Measurements from ENCODE around the gene KIAA0040. TPM values are rescaled to one million over a fixed set of nuclear protein-coding genes. Genes with fewer than 3 reads are reported as not detected.

The KIAA0040 gene
- total RNA-seq, 1 experiment from 2014 or later = not detected

DNA sequence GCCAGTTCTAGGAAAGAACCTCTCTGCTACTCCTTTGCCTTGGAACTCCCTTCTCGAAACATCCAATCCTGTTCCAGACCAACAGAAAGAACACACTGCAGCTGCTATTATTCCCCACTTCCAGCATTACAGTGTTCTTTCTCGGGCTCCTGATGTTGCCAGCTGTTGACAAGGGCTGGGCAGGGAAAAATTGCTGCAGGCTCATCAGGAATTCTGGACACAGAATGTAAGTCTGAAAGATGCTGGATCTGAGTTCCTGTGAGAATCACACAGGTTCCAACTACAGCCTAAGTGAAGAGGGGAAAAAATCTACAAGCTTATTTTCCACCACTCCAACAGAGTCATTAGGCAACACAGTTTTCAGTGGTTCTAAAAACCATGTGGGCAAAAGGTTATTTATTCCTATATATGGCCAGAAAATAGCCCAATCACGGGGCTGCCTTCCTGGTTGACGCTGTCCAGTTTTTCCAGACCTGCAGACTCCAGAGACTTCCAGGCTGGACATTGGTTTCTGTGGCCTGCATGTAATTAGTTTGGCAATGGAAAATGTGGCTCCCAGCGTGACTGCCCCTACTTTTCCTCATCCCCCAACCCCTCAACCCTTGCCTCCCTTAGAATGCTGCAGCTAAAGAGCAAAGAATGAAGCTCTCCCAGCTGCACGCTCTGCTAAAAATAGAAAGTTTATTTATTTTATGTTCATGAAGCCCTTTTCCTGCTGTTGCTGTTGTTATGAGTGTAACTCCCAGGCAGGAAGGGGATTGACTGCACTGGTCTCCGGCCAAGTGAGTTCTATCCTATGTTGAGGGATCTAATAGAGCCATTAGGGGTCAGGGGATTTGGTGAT lies 8.3 kb upstream of the KIAA0040 start:
- no peak for DNase-seq (ENCODE audit: low read depth)

DNA sequence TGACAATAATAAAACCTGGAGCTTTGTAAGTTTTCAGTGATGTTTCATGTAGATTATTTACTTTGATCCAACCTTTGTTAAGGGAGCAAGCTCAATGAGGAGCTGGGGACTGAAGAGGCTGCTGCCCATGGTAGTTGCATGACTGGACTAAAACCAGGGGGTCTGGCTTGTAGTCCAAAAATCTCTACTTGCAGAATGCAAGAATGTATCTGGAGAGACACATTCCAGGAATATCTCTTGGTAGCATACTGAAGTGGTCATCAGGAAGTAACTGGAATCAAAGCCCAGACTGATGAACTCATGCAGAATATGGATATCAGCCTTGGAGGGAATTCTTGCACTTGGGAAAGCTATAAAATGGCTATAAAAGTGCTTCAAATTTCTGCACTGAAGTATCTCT lies 5.8 kb upstream of the KIAA0040 start:
- no peak for DNase-seq (ENCODE audit: low read depth)

DNA sequence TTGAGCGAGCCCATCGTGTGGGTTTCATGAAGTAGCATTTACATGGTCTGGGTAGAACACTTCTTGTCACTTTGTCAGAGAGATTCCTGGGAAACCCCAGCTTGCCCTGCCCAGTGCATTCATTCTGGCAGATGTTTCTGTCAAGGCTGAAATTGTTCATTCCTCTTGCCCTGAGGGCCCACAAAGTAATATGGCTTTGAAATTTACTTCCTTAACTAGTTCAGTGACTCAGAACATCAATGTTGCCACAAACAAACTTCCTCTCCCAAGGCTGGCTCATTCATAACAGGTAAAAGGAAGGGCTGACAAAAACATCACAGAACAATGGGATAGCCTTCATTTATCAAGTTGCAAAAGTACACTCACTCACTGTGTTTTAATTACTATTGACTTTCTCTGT lies 5.0 kb upstream of the KIAA0040 start:
- DNase-seq (ENCODE audit: low read depth) = no peak

DNA sequence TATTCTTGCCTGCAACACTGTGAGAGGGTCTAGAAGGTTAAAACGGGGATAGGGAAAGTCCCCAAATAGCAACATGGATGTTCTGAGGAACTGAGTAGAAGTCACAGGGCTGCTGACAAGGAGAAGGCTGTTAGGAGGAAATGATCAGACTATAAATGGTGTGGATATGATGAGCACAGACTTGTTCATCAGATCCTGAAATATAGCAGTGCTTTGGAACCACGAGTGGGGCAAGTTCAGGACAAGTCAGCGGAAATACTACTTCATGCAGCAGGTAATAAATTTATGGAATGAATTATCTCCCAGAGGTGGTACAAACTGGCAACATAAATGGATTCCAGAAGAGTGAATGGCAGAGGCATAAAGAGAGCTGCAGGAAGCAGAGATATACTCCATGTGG lies 3.2 kb upstream of the KIAA0040 start:
- no peak for DNase-seq (ENCODE audit: low read depth)

DNA sequence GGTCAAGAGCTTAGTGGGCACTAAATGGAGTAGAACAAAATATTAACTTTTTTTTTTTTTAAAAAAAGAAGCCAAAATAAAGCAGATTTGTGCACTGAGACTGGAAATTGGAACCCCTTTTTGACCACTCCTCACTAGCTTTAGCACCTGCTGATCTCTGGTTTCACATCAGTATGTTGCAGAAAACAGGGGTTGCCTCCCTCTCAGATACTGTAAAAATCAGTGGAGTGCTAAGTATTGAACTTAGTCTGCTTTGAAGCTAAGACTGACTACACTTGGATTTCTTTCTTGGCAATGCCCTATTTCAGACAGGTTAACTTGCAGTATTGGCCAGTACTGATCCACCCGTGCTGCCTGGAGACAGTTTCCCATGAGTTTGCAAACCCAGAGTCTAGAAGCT lies 2.7 kb upstream of the KIAA0040 start:
- DNase-seq (ENCODE audit: low read depth) = no peak

DNA sequence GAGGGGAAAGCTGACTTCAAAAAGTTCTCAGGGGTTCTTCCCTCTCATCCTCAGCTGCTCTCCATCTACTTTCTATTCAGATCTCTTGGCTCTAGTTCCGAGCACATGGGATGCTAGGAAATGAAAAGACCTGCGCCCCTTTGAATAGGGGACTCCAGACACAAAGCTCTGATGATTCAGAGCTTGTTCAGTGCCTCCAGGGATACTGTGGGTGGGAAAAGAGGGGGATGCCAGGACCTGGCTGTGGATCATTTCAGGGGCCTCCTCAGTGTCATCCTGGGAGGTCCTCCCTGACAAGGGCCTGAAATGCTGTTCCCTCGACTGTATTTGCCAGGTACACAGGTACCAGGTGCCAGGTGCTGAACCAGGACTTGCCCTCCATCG lies 943 bp upstream of the KIAA0040 start:
- DNase-seq (ENCODE audit: low read depth) = no peak

DNA sequence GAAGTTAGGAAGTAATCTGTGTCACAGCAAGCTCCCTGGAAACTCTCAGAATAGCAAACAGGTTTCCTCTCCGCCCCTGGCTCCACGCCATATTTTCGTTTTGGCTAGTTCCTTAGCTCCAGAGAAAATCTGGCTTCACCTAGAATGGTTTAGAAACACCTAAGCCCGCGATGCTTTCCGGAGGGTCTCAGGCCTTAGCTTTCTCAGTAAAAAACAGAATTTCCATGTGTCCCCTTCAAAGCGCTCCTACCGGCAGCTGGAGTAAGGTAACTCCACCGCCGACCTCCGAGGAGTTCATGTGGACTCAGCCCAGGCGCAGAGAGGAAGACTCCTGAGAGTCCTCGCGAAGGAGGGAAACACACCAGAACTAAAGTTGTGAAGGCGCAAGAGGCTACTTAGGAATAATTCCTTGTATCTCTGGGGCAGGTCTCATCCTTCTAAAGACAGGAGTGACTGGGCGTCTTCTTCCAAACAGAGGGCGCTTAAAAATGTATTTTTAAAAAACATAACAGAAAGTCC lies 406 bp downstream of the KIAA0040 start:
- no peak for DNase-seq (ENCODE audit: low read depth)

DNA sequence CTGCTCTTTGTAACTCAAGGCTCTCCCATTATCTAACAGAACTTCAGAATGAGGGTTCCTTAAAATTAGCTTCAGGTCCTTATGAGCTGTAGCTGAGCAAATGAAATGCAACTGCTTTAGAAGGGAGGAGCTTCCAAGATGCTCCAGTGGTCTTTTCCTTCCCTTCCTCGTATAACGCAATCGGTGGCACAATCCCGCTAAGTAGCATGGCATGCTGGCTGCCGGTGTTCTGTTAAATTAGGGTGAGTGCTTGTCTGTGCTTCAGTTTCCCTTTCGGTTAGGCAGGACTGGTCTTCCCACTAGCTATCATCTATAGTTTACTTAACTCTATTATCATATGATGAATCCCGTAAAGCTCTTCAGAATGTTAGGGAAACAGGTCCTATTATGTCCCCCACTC lies 917 bp downstream of the KIAA0040 start:
- DNase-seq (ENCODE audit: low read depth) = no peak

DNA sequence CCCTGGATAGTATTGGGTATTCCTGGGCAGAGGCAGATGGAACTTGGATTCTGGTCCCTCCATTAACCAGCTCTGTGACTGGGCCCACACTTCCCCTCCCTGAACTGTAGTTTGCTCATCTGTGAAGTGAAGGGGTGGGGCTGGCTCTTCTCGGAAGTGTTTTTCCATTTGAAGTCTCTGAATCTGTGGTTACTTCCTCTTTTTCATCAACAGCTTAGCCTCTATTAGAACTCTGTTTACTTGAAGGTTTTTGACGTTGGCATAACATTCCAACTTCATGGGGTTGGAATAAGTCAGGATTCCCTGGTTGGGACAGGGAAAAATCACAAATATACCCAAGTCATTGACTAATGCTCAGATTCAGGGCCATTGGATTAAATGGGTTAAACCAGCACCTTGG lies 3.6 kb downstream of the KIAA0040 start:
- no peak for DNase-seq (ENCODE audit: low read depth)

DNA sequence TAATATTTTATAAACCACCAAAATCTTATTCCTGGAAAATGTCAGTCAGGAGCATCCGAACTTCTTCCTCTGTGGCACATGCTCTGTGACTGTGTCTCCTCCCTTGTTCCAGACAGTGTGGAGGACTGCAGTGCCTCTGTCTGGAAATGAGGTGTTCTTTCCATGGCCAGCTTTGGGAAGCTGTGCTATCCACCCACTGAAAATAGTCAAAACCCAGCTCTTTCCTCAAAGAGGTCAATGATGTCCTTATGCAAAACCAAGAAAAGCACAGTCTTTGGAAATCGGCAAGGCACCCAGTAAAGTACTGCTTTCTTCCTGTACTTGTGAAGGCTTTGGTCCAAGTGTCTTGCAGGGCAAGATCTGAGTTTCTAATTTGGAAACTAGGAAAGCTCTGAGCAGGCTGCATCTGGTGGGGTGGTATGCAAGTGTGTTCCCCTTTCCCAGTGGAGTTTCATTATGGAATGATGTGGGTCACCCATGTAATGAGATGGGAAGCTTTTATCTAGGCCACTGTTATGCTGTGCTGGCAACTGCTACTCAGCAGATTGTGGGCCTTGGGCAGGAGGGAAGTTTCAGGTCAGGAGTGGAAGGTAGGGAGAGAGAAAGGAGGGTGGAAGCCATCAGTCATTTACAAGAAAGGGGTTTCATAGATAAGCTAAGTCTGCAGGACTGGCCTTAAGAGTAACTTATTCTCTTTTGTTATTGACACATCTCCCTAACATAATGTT lies 6.0 kb downstream of the KIAA0040 start:
- DNase-seq (ENCODE audit: low read depth) = no peak

DNA sequence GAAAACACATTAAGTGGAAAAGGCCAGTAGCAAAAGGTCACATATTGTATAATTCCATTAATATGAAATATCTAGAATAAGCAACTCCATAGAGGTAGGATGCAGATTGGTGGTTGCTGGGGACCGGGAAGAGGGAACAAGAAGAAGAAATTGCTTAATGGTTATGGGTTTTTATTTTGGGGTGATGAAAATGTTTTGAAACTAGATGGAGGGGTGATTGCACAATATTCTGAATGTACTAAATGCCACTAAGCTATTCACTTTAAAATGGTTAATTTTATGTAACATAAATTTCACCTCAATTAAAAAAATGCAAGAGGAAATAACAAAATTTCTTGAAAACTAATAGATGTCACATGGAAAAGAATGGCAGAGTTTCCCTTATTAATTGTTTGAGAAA lies 6.7 kb downstream of the KIAA0040 start:
- no peak for DNase-seq (ENCODE audit: low read depth)

DNA sequence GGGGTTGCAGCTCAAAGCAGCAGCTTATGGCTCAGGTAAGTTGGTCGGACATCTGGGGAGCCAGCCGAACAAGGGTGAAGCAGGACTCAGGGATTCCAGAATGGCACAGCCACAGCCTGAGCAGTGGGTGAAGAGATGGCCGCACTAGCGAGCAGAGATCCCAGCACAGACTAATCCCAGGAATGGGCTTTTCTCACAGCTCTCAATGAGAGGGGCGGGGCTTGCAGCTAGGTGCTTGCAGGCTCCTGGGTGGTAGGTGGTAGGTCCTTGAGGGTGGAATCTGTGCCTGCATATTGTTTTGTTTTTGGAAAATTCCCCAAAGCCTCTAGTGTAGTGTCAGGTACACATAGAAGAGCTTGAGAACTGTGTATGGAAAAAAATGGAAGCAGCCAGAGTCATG lies 9.0 kb downstream of the KIAA0040 start:
- no peak for DNase-seq (ENCODE audit: low read depth)

DNA sequence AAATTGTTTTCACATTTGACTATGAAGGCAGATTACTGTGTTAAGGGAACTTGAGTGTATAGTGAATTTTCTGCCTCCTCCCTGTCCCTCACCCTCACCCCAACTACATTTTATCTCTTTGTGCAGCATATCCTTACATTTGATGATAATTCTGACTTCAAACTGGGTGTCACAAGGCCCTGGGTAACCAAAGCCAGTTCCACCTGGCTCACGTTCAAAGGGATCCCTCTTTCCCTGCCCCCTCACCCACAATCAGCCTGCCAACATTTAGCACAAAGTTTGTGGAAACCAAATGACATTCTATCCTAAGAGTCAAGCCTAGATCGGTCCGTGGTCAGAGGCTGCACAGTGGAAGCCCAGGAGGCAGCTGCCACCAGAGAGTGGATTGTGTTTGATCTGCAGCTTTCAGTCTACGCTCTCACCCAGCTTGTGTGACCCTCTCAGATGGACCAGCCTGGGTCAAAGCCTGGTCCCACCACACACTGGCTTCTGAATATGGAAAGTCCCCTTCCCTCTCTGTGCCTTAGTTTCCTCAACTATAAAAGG lies 10.3 kb downstream of the KIAA0040 start:
- DNase-seq (ENCODE audit: low read depth) = no peak

DNA sequence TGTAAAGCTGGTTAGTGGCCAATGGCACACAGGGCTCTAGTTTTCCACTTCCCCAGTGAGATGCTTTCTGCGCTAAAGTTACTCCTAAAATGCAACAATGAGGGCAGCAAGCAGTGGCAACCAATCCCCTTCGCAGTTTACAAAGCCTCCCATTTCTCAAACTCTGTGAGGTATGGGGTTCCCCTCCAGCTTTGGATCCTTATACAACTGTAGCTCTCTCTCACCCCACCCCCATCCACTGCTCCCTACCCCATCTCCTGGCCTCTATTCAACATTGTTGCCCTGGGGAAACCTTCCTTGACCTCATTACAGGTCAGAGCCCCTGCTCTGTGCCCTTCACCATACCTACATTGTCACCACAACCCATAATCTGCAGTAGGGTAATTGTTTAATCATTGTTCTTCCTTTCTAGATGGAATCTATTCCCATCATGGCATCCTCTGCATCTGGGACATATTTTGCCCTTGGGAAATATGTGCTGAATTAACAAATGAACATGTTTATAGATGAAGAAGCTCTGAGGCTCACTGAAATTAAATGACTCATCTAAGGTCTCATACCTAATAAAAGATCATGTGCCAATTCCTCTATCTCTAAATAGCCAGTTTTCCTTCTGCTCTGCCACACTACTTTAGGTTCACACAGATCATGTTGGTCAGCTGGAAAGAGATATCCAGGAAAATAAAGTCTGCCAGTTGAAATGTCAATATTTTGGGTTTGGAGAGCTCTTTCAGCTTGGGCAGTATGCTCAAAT lies 12.6 kb downstream of the KIAA0040 start:
- DNase-seq (ENCODE audit: low read depth) = no peak

DNA sequence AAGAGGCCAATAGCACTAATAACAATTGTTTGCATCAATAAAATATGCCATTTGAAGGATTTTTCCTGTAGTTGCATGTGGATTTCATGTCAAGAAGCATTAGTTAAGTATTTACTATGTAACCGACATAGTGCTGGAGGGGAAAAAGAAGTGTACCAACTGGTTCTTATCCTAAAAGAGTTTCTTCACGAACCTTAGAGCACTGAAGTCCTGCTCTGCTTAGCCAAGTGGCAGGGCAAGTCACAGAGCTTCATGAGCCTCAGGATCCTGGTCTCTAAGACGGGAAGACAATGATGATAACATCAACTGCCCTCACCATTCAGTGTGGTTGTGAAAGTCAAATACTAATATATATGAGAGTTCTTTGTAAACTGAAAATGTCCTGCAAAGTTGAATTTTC lies 14.1 kb downstream of the KIAA0040 start:
- DNase-seq (ENCODE audit: low read depth) = no peak

DNA sequence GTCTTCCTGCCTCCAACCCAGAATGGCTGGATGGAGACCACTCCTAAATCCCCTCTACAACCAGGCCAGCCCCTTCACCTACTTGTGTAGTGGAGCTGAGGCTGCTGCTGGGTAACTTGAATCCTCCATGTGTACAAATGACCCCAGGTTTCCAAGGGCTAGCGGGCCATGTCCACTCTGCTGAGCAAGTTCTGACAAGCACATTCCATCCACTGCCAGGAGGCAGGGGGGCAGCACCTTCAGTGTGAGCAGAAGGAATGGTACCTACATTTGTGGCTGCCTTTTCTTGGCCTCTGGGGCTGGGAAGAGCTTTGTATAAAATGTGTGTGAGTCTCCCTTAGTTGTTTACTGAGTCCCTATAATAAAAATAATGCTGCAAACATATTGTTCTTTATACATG lies 14.5 kb downstream of the KIAA0040 start:
- no peak for DNase-seq (ENCODE audit: low read depth)

DNA sequence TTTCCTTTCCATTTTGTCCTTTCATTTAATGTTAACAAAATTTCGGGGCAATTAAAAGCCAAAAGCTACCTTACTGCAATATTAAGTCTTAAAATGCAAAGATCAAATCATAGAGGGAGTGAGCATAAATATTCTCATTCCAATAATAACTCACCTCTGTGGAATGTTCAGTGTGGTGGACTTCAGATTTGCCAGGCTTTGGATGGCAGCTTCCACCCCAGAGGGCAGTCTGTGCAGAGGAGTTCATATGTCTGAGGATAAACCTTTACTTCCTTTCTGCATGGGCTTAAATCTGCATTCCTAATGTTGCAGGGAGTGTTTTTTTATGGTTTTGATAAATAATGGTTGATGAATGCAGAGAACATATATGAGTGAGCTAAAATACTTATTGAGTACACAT lies 16.3 kb downstream of the KIAA0040 start:
- no peak for DNase-seq (ENCODE audit: low read depth)

DNA sequence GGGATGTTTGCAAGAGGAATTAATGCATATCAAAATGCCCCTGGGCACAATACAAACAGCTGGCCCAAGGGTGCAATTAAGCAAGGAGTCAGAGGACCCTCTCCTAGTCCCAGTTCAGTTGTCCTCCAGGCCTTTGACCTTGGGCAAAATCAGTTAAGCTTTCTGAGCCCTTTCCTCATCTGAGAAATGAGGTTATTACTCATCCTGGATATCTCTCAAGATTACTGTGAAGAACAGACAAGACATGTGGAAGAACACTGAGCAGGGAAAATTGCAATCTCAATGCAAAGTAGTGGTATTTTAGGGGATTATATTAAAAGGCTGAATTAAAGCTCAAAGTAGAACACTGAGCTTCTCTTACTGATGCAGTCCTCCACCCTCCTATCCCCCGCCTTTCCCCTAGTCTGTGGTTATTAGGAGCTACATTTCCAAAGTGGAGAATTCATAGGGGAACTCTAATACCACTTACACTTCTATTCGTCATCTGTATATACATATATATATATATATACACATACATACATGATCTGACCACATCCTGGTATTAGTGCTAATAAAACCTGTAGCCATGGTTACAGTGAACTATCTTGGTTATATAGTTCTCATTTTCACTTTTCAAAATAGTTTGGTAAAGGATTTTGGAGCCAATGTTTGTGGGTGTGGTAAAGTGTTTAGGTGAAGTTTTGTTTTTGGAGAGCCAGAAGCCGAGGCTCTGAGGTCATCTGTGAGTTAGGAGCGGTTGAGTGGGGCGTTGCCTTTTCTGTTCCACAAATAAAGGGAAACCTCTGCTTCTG lies 18.1 kb downstream of the KIAA0040 start:
- DNase-seq (ENCODE audit: low read depth) = no peak

DNA sequence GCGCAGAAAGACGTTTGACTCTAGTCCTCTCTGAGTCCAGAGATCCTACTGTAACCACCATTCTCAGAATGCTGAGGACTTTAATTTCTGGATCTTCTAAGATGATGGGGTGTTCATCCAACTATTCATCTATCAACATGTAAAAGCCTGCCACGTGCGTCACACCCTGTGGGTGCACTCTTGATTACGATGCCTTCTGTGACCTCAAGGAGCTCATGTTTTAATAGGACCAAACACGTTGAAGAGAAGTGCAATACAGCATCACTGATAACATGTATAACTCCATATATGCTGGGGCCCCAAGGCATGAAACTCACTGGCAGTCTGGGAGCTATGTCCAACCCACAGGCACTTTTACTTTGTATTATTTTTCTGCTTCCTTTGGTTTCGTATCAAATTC lies 19.0 kb downstream of the KIAA0040 start:
- no peak for DNase-seq (ENCODE audit: low read depth)

DNA sequence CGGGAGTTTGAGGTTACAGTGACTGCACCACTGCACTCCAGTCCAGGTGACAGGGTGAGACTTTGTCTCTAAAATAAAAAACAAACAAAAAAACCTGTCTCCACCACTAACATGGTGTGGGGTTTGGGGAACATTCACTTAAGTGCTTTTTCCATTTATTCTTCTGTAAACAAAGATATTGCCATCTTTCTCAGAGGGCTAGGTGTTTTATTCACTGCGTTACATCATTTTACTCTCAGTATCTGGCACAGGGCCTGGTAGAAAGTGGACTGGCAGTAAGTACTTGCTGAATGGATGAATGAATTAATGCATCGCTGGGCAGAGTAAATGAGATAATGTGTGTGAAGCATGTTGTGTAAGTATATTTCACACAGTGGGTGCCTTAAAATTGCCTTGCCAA lies 20.1 kb downstream of the KIAA0040 start:
- DNase-seq (ENCODE audit: low read depth) = no peak

Measured in LHCN-M2 (cell line).